Stimulated activated CD4-positive, alpha-beta T cell treated with anti-CD3 and anti-CD28 coated beads, Interleukin-1b, Interleukin-23, amount 100 ng/mL, for 4 hours (primary cell): ENCODE measurements around the gene ZNF451.

Experiments used
- DNase-seq, 2 donors: peaks; one replicate each; pipeline ENCODE4 v3.0.0-alpha.2; 2020; ENCODE audit warnings: low read depth in 2 of 2

The ZNF451 gene

DNA sequence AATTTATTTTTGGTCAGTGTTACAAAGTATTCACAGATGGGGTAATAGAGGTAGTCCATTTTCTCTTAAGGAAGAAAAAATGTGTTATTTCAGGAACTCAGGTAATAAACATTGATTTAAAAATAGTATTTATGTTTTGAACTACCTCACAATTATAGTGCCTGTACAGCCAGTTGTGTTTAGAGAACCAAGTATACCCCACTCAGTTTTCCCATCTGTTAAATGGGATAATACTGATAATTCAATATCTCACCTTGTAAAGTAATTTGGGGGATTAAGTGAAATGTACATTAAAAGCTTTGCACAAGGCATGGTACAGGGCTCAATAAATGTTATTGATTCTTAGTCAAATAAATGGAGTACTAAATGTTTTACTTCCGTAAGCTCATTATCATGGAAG, 4.7 kb downstream of the ZNF451 start:
- no peak for DNase-seq

DNA sequence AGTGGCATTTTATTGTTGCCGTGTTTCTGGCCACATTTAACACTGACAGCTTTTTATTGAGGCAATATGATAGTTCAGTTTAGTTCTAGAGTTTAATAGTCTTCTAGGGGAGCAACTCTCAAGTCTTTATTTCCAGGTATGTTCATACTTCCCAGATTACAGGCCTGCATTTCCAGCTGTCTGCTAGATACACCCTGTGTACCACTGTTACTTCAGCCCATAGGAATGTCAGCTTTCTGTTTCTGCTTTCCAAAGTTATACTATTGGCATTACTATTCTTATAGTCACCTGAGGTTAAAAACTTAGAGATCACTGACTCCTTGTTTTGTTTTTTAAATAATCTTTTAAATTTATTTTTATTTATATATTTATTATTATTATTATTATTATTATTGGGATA, 7.6 kb downstream of the ZNF451 start:
- DNase-seq = no peak

DNA sequence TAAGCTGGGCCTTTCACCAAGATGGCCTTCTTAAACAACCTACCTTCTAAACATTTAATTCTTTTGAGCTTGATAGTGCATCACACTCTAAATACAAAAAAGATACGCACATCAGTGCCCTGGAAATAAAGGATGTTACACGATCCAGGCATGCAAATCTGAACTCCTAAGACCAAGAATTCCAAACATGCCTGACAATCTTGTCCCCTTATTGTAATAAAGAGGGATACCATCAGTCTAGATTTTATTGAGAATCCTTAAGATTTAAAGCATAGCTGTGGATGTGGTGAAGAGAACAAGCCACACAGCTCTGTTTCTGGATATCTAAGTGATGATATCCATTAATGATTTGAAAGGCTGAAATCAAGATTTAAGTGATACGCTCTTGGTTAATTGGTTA, 13.0 kb downstream of the ZNF451 start:
- DNase-seq = no peak

DNA sequence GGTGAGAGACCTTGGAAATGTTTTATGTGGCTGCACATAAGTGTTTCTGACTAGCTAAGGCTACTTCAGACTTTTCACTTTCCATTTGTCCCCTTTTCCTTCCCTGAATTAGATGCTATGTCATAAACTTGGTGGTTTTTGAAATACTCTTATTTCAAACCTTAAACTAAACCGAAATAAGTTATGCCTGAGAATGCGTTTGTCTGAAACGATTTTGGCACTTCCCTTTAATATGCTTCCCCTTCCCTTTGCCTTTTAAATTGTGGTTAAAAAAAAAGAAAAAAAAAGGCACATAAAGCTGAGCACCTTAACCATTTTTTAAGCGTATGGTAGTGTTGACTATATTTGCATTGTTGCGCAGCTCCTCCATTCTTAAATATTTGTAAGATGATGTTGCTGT, 14.3 kb downstream of the ZNF451 start:
- no peak for DNase-seq

DNA sequence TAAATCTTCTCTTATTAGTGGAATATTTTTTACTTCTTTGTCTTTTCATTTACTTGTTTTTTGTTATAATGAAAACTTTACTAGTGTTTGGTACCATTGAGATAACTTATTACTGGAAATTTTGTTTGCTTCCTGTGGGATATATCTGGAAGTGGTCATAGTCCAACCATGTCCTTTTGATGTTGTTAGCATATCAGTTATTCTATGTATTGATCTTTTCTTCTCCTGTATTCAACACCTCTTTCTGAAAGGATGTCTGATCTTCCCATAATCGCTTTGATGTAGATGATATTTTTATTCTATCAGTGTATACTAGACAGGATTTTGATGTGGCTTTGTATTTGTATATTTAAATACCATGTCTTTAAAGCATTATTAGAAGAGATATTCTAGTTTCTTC, 17.0 kb downstream of the ZNF451 start:
- no peak for DNase-seq

DNA sequence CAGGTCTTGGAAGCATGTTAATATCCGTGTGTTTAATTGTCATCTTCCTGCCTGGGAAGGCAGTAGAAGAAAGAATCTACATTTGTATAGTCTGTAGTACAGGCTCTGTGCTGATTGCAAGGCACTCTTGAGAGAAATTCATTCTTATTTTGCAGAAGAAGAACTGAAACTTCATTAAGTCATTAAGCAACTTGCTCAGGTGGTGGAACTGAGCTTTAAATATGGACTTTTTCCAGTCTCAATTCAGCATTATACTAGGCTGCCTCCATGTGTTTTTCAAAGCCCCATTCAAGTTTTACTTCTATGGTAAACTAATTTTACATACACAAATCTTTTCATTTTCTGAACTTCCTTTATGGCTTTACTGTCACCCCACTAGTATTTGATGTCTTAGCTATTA, 18.7 kb downstream of the ZNF451 start:
- DNase-seq = no peak

DNA sequence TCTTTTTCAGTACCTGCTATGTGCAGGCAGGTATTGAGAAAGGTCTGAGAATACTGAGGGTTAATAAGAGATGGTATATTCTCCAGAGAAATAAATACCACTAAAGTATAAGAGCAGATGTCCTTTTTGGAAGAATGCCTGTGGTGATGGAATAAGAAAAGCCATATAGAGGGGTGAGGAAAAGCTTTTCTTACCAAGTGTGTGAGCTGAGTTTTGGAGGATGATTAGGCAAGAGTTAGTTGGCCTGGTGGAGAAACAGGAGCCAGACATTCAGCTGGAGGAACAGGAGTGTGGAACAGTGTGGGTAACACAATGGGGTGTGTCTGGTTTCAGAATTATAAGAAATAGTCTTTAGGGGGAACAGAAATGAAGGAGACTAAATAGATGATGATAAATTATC, 19.9 kb downstream of the ZNF451 start:
- no peak for DNase-seq

DNA sequence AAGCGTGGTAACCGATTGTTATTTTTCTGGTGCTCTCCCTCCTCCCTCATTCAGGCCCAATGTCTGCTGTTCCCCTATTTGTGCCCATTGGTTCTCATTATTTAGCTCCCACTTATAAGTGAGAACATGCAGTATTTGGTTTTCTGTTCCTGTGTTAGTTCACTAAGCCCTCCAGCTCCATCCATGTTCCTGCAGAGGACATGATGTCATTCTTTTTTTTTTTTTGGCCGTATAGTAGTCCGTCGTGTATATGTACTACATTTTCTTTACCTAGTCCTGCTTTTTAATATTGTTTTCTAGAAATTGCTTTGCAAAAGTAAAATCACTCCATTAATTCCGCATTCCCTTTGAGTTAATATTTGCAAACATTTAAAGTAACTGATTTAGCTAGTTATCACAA, 23.1 kb downstream of the ZNF451 start:
- no peak for DNase-seq

DNA sequence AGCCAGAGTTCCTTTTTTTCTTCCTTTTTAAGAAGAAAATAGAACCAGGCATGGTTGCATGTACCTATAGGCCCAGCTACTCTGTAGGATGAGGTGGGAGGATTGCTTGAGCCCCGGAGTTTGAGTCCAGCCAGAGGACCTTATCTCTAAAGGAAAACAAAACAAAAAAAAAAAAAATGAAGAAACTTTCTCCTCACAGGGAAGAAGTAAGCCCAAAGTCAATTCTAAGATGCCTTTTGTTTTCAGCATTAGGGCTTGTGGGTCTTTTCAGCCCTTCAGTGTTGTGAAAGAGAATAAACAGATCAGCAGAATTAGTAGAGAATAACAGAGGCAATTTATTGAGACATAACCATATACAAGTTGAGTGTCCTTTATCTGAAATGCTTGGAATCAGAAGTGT, 26.8 kb downstream of the ZNF451 start:
- DNase-seq = no peak

DNA sequence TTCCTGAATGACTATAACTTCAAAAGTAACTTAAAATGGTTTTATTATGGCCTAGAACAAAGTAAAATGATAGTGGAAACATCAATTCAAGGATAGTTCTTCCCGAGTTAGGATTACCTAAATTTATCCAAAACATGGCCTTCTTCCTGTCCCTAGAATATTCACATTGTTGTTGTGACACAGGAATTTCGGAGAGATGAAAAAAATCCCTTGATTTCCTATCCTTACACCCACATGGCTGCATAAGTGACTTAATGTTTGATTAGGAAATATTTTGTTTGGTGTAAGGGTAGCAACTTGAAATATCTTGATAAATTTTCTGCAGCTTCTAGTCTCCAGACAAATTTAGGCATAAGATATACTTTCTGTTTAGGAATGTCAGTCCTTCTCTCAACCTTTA, 27.8 kb downstream of the ZNF451 start:
- DNase-seq = no peak

DNA sequence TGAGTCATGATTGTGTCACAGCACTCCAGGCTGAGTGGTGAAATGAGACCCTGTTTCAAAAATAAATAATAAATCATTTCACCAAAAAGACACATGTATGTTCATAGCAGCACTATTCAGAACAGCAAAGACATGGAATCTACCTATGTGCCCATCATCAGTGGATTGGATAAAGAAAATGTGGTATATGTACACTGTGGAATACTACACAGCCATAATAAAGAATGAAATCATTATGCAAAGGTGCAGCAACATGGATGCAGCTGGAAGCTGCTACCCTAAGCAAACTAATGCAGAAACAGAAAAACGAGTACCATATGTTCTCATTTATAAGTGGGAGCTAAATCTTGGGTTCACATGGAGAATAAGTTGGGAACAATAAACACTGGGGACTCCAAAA, 33.1 kb downstream of the ZNF451 start:
- DNase-seq = no peak

DNA sequence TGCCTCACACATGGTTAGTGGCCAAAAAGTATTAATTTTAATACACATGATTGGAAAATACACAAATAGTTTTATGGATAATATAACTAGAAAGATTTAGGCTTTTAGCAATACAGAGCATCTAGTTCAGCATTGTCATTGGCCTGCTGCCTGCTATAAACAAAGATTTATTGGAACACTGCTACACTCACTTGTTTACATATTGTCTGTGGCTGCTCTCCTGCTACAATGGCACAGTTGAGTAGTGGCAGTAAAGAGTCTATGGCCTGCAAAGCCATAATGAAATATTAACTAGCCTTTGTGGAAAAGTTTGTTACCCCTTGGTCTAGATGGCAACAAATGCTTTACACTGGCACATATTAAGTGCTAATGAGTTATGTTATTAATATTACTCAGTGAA, 37.8 kb downstream of the ZNF451 start:
- no peak for DNase-seq

DNA sequence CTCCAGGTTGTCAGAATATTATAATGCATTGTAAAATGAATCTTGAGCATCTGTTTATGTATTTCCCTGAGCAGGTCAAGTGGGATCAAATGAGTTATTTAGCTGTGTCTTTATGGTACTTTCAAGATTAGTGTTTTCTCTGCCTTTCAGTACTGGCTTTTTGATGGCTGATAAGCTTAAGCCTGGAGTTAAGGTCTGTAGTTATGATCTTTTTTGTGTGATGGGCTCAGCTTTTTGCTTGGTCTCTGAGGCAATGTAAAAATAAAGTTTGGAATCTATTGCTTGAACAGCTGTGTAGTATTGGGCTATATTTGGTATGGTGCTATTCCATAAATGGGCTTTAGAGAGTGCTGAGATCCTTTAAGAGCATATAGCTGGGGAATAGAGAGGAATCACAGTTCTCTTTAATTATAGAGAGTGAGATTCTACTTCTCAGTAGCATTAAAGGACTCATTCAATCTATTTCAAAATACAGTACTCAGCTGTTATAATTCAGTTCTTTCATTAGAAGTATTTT, 40.7 kb downstream of the ZNF451 start:
- no peak for DNase-seq

DNA sequence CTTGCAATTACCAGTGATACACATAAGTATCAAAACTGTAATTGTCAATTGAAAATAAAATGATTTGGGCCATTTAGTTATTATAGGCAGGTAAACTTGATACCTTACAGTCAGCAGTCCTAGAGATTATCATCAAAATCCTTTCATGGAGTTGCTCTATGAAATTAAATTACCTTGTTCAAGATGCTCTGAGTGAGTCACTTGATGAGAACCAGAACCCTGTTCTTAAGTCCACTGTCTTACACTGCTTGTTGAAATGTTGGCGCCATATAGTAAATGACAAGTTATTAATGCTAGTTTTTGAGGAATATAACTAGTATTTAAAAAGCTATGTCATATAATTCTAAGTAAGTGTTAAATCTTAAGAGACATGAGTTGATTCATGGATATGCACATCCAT, 45.0 kb downstream of the ZNF451 start:
- DNase-seq = no peak

DNA sequence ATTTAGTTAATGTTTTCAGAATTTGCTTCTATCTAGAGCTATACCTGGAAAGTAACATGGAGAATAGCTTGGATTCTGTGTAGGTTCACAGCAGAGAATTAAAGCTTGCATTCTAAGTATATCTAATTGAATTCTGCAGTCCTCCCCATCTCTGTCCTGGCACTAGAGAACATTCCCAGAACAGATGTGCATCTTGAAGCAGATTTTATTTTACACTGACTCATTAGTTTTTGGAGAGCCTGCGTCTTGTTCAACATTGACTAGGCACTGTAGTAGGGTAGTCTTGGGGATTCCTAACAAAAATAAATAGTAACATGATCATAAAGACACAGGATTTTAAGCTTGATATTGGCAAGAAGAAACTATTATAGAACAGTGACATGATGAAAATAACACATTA, 45.9 kb downstream of the ZNF451 start:
- DNase-seq = no peak

DNA sequence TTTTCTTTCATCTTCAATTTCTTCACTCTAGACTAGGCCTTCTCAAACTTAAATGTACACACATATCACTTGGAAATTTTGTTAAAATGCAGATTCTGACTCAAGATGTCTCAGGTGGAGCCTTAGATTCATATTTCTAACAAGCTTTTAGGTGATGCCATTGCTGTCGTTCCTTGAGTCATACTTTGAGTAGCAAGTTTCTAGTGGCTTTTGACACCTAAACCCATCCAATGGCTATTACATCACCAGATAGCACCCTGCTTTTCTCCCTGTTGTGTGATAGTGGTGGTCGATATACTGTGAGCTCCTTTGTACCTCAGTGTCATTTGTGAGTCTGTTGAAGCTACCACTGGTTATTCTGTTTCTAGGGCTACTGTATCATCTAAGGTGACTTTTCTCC, 47.4 kb downstream of the ZNF451 start:
- DNase-seq = no peak

DNA sequence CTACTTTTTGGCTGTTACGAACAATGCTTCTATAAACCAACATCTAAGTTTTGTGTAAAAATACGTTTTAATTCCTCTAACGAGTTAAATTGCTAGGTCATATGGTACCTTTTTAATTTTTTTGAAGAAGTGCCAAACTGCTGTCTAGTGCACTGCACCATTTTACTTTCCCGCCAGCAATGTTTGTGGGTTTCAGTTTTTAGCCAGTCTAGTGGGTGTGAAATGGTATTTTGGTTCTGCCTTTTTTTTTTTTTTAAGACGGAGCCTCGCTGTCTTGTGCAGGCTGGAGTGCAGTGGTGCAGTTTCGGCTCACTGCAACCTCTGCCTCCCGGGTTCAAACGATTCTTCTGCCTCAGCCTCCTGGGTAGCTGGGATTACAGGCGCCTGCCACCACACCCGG, 48.0 kb downstream of the ZNF451 start:
- no peak for DNase-seq

DNA sequence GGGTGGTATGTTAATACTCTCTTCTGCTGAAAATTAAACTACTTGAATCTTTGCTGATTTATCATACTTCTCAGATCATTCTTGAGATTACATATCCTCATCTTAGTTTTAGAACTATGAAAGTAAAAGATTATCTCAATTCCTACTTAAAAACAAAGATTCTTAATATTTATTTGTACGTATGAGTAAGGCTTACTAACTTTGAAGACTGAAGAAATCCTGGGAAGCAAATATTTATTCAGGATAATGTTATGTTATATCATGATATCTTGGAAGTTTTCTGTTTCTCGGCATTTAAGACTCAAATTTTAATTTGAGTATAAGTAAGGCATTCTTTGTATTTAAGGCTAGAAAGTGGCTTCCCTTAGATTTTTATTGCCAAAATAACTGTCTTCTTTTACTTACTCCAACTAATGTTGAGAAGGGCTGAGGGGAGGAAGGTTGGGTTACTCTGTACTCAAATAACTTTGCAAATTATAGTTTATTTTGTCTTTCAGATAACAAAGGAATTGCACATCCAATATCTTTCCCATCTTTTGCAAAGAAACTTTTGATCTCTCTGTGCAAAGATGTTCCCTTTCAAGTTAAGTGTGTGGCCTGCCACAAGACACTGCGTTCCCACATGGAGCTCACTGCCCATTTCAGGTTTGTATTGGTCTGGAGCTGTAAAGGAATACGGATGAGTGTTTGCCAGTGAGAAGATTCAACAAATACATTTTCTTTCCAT, 51.6 kb downstream of the ZNF451 start:
- DNase-seq = no peak

DNA sequence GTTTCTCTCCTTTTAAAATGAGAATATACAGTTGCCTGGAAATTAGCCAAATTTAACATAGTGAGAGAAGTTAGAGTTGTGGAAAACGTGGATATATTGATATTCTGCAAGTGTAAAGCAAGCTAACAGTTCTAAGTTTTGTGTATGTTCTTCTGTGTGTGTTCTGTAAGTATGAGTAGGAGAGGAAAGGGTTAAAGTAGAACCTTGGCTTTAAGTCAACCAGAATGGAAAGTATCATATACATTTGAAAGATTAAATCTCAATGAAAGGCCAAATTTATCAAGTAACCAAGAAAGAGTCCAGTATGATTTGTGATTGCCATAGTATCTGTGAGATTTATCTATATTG, 52.2 kb downstream of the ZNF451 start:
- DNase-seq = no peak

DNA sequence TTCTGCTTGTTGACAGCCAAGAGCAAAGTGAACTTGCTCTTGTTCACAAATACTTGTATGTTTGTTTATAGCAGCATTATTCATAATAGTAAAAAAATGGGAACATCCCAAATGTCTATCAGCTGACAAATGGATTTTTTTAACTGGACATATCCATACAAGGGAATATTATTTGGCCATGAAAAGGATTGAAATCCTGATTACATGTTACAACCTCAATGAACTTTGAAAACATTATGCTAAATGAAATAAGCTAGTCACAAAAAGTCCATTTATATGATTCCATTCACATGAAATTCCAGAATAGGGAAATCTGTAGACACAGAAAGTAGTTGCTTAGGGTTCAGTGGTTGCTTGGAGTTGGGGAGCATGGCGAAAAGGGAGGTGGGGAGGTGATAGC, 53.7 kb downstream of the ZNF451 start:
- no peak for DNase-seq

DNA sequence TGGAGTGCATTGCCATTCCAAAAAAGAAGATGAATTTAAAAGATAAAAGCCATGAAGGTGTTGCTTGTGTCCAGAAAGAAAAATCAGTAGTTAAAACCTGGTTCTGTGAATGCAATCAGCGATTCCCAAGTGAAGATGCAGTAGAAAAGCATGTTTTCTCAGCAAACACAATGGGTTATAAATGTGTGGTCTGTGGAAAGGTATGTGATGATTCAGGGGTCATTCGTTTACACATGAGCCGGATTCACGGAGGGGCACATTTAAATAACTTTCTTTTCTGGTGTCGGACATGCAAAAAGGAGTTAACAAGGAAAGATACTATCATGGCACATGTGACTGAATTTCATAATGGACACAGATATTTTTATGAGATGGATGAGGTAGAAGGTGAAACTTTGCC, 57.4 kb downstream of the ZNF451 start:
- no peak for DNase-seq

DNA sequence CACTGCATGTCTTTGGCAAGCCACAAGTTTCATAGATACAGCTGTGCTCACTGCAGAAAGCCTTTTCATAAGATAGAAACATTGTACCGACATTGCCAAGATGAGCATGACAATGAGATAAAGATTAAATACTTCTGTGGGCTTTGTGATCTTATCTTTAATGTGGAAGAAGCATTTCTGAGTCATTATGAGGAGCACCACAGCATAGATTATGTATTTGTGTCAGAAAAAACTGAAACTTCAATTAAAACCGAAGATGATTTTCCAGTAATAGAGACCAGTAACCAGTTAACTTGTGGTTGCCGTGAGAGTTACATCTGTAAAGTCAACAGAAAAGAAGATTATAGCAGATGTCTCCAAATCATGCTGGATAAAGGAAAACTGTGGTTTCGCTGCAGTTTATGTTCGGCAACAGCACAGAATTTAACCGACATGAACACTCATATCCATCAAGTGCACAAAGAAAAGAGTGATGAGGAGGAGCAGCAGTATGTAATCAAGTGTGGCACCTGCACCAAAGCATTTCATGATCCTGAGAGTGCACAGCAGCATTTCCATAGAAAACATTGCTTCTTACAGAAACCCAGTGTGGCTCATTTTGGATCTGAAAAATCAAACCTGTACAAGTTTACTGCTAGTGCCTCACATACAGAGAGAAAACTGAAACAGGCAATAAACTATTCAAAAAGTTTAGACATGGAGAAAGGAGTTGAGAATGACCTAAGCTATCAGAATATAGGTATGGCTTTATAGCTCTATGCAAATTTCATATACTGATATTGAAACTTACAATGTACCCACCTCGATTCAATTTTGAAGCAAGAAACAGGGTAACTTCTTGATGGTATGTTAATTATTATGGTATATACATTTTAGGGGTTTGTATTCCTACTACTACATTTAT, 58.2 kb downstream of the ZNF451 start:
- no peak for DNase-seq

DNA sequence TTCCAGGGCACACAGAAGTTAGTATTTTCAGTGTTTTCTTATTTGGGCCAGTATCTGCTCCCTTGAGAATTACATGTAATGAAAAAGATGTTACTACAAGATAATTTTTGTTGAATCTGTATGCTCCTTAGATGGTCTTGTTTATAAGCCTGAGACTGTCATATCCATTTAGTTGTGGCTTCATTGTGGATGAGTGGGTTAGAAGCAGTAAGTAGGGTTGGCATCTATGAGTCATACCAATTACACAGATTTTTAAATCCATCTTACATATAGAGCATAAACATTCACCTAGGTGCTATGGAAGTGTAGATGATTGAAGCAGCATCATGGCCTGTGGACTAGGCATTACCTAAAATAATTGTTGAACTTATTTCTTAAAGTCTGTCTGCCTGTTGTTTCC, 68.7 kb downstream of the ZNF451 start:
- no peak for DNase-seq
